Esophagus squamous epithelium (tissue), 5 donors: ENCODE data around the gene DCANP1. TPM values are rescaled to one million over a fixed set of nuclear protein-coding genes. Genes with fewer than 3 reads are reported as not detected.

ENCODE experiments used
- DNase-seq: peaks from one replicate; lab custom pipeline; 2025; lab: John Stamatoyannopoulos, UW
- H3K27ac ChIP-seq, 4 donors: fragments of 200-600 bp; sonication (generic); one replicate each; pipeline ENCODE4 v1.5.1; 2016 to 2019; ENCODE audit warnings: mild to moderate bottlenecking in 1 of 4
- H3K27me3 ChIP-seq, 4 donors: fragments of 200-600 bp; sonication (generic); 1 replicate in 3 of 4; 2 replicates in 1 of 4; pipeline versions ENCODE4 v1.5.1 to v1.6.0; 2017 to 2021; ENCODE audit warnings: antibody characterized with exemption in 1 of 4
- H3K36me3 ChIP-seq, 3 donors: fragments of 200-600 bp; sonication (generic); one replicate each; pipeline ENCODE4 v1.5.1; 2016 to 2019
- H3K4me1 ChIP-seq, 3 donors: fragments of 200-600 bp; sonication (generic); one replicate each; pipeline ENCODE4 v1.5.1; 2017 to 2019
- H3K4me3 ChIP-seq, 4 donors: fragments of 200-600 bp; sonication (generic); 1 replicate in 3 of 4; 2 replicates in 1 of 4; pipeline ENCODE4 v1.5.1; 2016 to 2019; ENCODE audit warnings: mild to moderate bottlenecking in 2 of 4, moderate library complexity in 1 of 4
- H3K9me3 ChIP-seq, 3 donors: fragments of 200-600 bp; sonication (generic); one replicate each; pipeline ENCODE4 v1.5.1; 2016 to 2019
- CTCF ChIP-seq, 6 experiments: fragments of 450-650 bp in 4 of 6; fragments of 200-600 bp in 2 of 6; sonication (generic) in 2 of 6; IDR thresholded peaks; one replicate each; pipeline ENCODE4 v1.5.1; 2016 to 2019; ENCODE audit warnings: antibody characterized with exemption in 6 of 6, mild to moderate bottlenecking in 4 of 6, moderate library complexity in 4 of 6
- POLR2A ChIP-seq, 4 donors: fragments of 450-650 bp; IDR thresholded peaks; one replicate each; pipeline ENCODE4 v1.6.1; 2017; ENCODE audit warnings: antibody characterized with exemption in 4 of 4, mild to moderate bottlenecking in 4 of 4, moderate library complexity in 3 of 4
- WGBS, 2 donors: methylation state at CpG; one replicate each; pipeline ENCODE4 v1.1.5; 2018; 5-methylcytosine and 5-hydroxymethylcytosine counted together
- intact Hi-C: fragments of 100-400 bp; cut with DNase I; formaldehyde crosslinking; loops from one replicate; pipeline ENCODE4 v1.15.0; 2022
- total RNA-seq, 4 donors: library from RNA; depleted of rRNA; stranded (reverse); fragments of >200 nt; gene quantifications; one replicate each; pipeline ENCODE4 v1.1.0, GENCODE V29; 2016
- donor health status: DM: yes; HTN: yes; CAD: no.

DCANP1 gene
- total RNA-seq, 4 donors from 2014 or later, result 0.44 to 0.57 TPM; not detected in 2

GRCh38 chr5:135448791-135449507 lies 1.8 kb upstream of the DCANP1 start:
- 84 to 89% methylated on average over 8 of the region's 9 CpGs for WGBS, 2 donors
- no peak for DNase-seq
- no peaks in the 10 kb centered on the region for H3K9me3 ChIP-seq
- H3K36me3 ChIP-seq, result no peaks in the 10 kb centered on the region
- intact Hi-C loops, result no loop called here
- peaks cover 0 to 33% (median 1%) of the 10 kb centered on the region in 4 donors for H3K27me3 ChIP-seq
- no peaks in the 10 kb centered on the region for H3K4me1 ChIP-seq
- no peak overlapping the region for H3K4me3 ChIP-seq
- TF ChIP-seq CTCF (IDR thresholded peaks at IDR 0.05), result no peak
- no peak for TF ChIP-seq POLR2A (IDR thresholded peaks at IDR 0.05)
- H3K27ac ChIP-seq, result no peak overlapping the region

- no peak for DNase-seq
- 53 to 65% methylated on average over 6 to 7 of the region's 9 CpGs for WGBS, 2 donors
- Histone ChIP-seq H3K36me3 (no peaks in the 10 kb centered on the region), H3K4me3 (no peak overlapping the region), H3K4me1 (no peaks in the 10 kb centered on the region), H3K27ac (no peak overlapping the region), H3K9me3 (no peaks in the 10 kb centered on the region), H3K27me3 (peaks cover 0 to 33% (median 1%) of the 10 kb centered on the region in 4 donors)
- intact Hi-C loops, result no loop called here
- TF ChIP-seq CTCF (IDR thresholded peaks at IDR 0.05) (no peak), POLR2A (IDR thresholded peaks at IDR 0.05) (no peak)
Measured at GRCh38 chr5:135448071-135448739, 1.1 kb upstream of the DCANP1 start.

GRCh38 chr5:135446615-135447014 lies 533 bp downstream of the DCANP1 start:
- no peak for TF ChIP-seq CTCF (IDR thresholded peaks at IDR 0.05)
- TF ChIP-seq POLR2A (IDR thresholded peaks at IDR 0.05), result no peak
- WGBS, 2 donors, result 73 to 100% methylated on average over 2 to 6 of the region's 7 CpGs
- no peaks in the 10 kb centered on the region for H3K9me3 ChIP-seq
- H3K27me3 ChIP-seq, result peaks cover 0 to 36% (median 0%) of the 10 kb centered on the region in 4 donors
- H3K4me3 ChIP-seq, result no peak overlapping the region
- H3K27ac ChIP-seq, result no peak overlapping the region
- no peaks in the 10 kb centered on the region for H3K36me3 ChIP-seq
- no peak for DNase-seq
- peaks cover 0 to 9% (median 0%) of the 10 kb centered on the region in 3 donors for H3K4me1 ChIP-seq
- intact Hi-C loops, result no loop called here

- Histone ChIP-seq H3K4me1 (peaks cover 0 to 13% (median 0%) of the 10 kb centered on the region in 3 donors), H3K27me3 (peaks cover 0 to 36% (median 0%) of the 10 kb centered on the region in 4 donors), H3K9me3 (no peaks in the 10 kb centered on the region), H3K36me3 (no peaks in the 10 kb centered on the region), H3K4me3 (no peak overlapping the region), H3K27ac (no peak overlapping the region)
- TF ChIP-seq POLR2A (IDR thresholded peaks at IDR 0.05) (no peak), CTCF (IDR thresholded peaks at IDR 0.05) (no peak)
- DNase-seq, result no peak
- intact Hi-C loops, result no loop called here
- WGBS, 2 donors, result 60 to 91% methylated on average over 1 to 9 of the region's 9 CpGs
Measured at GRCh38 chr5:135446206-135446605, 942 bp downstream of the DCANP1 start.
